ENCODE results near the gene JPH3. TPM values are rescaled to one million over a fixed set of nuclear protein-coding genes. Genes with fewer than 3 reads are reported as not detected.
"Not testable (repeated sequence)": the region's sequence is repeated elsewhere in the genome, so short reads cannot be mapped to it uniquely, and the experiment has no call there.

The JPH3 gene
- polyA plus RNA-seq, 3 donors = not detected

GRCh38 chr16:87575027-87575804, 27.1 kb upstream of the JPH3 start:
- Histone ChIP-seq H4K20me1 (ENCODE audit: insufficient read depth, low read length) (no peaks in the 10 kb centered on the region), H3K36me3 (replicated peaks in 1 of 2; ENCODE audit: control insufficient read depth in 1 of 2, insufficient read depth in 2 of 2, low read length in 2 of 2) (no peaks in the 10 kb centered on the region), H2AFZ (ENCODE audit: insufficient read depth, low read depth, low read length, poor library complexity, severe bottlenecking) (no peak overlapping the region), H3K4me3 (replicated peaks in 1 of 3; ENCODE audit: low read depth in 2 of 3, low read length in 3 of 3) (no peak overlapping the region), H3K4me1 (ENCODE audit: control insufficient read depth in 1 of 2, insufficient read depth in 2 of 2, low read length in 2 of 2) (no peaks in the 10 kb centered on the region), H3K4me2 (replicated peaks; ENCODE audit: extremely low read depth, low read length, poor library complexity, severe bottlenecking) (no peak overlapping the region), H3K9ac (ENCODE audit: insufficient read depth, low read length, poor library complexity, severe bottlenecking) (no peak overlapping the region), H3K79me2 (ENCODE audit: insufficient read depth, low read length) (no peaks in the 10 kb centered on the region), H3K27ac (ENCODE audit: low read depth in 1 of 2, low read length in 2 of 2) (no peak overlapping the region), H3K9me3 (replicated peaks in 1 of 2; ENCODE audit: control insufficient read depth in 1 of 2, insufficient read depth in 1 of 2, low read length in 2 of 2) (no peaks in the 10 kb centered on the region), H3K27me3 (ENCODE audit: control insufficient read depth in 2 of 2, insufficient read depth in 2 of 2, low read length in 2 of 2) (no peaks in the 10 kb centered on the region)
- peaks cover 14 to 31% (median 16%) of the 10 kb centered on the region in 3 donors for H3K27me3 Mint-ChIP-seq (ENCODE audit: low read depth in 3 of 3)
- WGBS (ENCODE audit: insufficient coverage) = 71% methylated on average over 8 of the region's 13 CpGs
- no peak for DNase-seq
- intact Hi-C loops (cut with micrococcal nuclease) = no loop called here
- H3K4me3 Mint-ChIP-seq = no peak overlapping the region
- H3K36me3 Mint-ChIP-seq = no peaks in the 10 kb centered on the region
- peak overlapping the region in 1 of 7 donors; percentile 57 for H3K27ac Mint-ChIP-seq
- H3K9me3 Mint-ChIP-seq = peaks cover 0 to 5% (median 0%) of the 10 kb centered on the region in 7 donors
- H3K4me1 Mint-ChIP-seq = no peaks in the 10 kb centered on the region
- TF ChIP-seq, protein P1, sequence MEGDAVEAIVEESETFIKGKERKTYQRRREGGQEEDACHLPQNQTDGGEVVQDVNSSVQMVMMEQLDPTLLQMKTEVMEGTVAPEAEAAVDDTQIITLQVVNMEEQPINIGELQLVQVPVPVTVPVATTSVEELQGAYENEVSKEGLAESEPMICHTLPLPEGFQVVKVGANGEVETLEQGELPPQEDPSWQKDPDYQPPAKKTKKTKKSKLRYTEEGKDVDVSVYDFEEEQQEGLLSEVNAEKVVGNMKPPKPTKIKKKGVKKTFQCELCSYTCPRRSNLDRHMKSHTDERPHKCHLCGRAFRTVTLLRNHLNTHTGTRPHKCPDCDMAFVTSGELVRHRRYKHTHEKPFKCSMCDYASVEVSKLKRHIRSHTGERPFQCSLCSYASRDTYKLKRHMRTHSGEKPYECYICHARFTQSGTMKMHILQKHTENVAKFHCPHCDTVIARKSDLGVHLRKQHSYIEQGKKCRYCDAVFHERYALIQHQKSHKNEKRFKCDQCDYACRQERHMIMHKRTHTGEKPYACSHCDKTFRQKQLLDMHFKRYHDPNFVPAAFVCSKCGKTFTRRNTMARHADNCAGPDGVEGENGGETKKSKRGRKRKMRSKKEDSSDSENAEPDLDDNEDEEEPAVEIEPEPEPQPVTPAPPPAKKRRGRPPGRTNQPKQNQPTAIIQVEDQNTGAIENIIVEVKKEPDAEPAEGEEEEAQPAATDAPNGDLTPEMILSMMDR (IDR thresholded peaks at IDR 0.05) = no peak

- no peaks in the 10 kb centered on the region for H3K36me3 Mint-ChIP-seq
- Histone ChIP-seq H3K79me2 (ENCODE audit: insufficient read depth, low read length) (no peaks in the 10 kb centered on the region), H3K4me1 (ENCODE audit: control insufficient read depth in 1 of 2, insufficient read depth in 2 of 2, low read length in 2 of 2) (no peaks in the 10 kb centered on the region), H3K27me3 (ENCODE audit: control insufficient read depth in 2 of 2, insufficient read depth in 2 of 2, low read length in 2 of 2) (no peaks in the 10 kb centered on the region), H3K36me3 (replicated peaks in 1 of 2; ENCODE audit: control insufficient read depth in 1 of 2, insufficient read depth in 2 of 2, low read length in 2 of 2) (no peaks in the 10 kb centered on the region), H2AFZ (ENCODE audit: insufficient read depth, low read depth, low read length, poor library complexity, severe bottlenecking) (no peak overlapping the region), H3K9ac (ENCODE audit: insufficient read depth, low read length, poor library complexity, severe bottlenecking) (no peak overlapping the region), H4K20me1 (ENCODE audit: insufficient read depth, low read length) (no peaks in the 10 kb centered on the region), H3K27ac (ENCODE audit: low read depth in 1 of 2, low read length in 2 of 2) (no peak overlapping the region), H3K4me3 (replicated peaks in 1 of 3; ENCODE audit: low read depth in 2 of 3, low read length in 3 of 3) (no peak overlapping the region), H3K4me2 (replicated peaks; ENCODE audit: extremely low read depth, low read length, poor library complexity, severe bottlenecking) (no peak overlapping the region), H3K9me3 (replicated peaks in 1 of 2; ENCODE audit: control insufficient read depth in 1 of 2, insufficient read depth in 1 of 2, low read length in 2 of 2) (no peaks in the 10 kb centered on the region)
- H3K4me3 Mint-ChIP-seq = no peak overlapping the region
- H3K27me3 Mint-ChIP-seq (ENCODE audit: low read depth in 3 of 3) = peaks cover 13 to 34% (median 14%) of the 10 kb centered on the region in 3 donors
- DNase-seq = no peak
- 63% methylated on average over 16 of the region's 16 CpGs for WGBS (ENCODE audit: insufficient coverage)
- H3K4me1 Mint-ChIP-seq = no peaks in the 10 kb centered on the region
- TF ChIP-seq, protein P1 (IDR thresholded peaks at IDR 0.05) = no peak
- H3K27ac Mint-ChIP-seq = no peak overlapping the region
- H3K9me3 Mint-ChIP-seq = peaks cover 0 to 5% (median 0%) of the 10 kb centered on the region in 7 donors
- intact Hi-C loops (cut with micrococcal nuclease) = no loop called here
These were observed 26.1 kb upstream of the JPH3 start for GRCh38 chr16:87576171-87576570.

GRCh38 chr16:87578142-87578930, 24.0 kb upstream of the JPH3 start:
- H3K4me2 ChIP-seq (replicated peaks; ENCODE audit: extremely low read depth, low read length, poor library complexity, severe bottlenecking); H3K27ac ChIP-seq (ENCODE audit: low read depth in 1 of 2, low read length in 2 of 2); H3K4me1 ChIP-seq (ENCODE audit: control insufficient read depth in 1 of 2, insufficient read depth in 2 of 2, low read length in 2 of 2); H3K9me3 ChIP-seq (replicated peaks in 1 of 2; ENCODE audit: control insufficient read depth in 1 of 2, insufficient read depth in 1 of 2, low read length in 2 of 2); H3K79me2 ChIP-seq (ENCODE audit: insufficient read depth, low read length); H3K4me3 ChIP-seq (replicated peaks in 1 of 3; ENCODE audit: low read depth in 2 of 3, low read length in 3 of 3); H3K36me3 Mint-ChIP-seq; H3K9ac ChIP-seq (ENCODE audit: insufficient read depth, low read length, poor library complexity, severe bottlenecking); intact Hi-C loops (cut with micrococcal nuclease); H2AFZ ChIP-seq (ENCODE audit: insufficient read depth, low read depth, low read length, poor library complexity, severe bottlenecking); DNase-seq; H4K20me1 ChIP-seq (ENCODE audit: insufficient read depth, low read length); H3K9me3 Mint-ChIP-seq; H3K27ac Mint-ChIP-seq; H3K36me3 ChIP-seq (replicated peaks in 1 of 2; ENCODE audit: control insufficient read depth in 1 of 2, insufficient read depth in 2 of 2, low read length in 2 of 2); H3K4me3 Mint-ChIP-seq; H3K27me3 ChIP-seq (ENCODE audit: control insufficient read depth in 2 of 2, insufficient read depth in 2 of 2, low read length in 2 of 2); H3K4me1 Mint-ChIP-seq: not testable (repeated sequence)
- WGBS (ENCODE audit: insufficient coverage) = 93% methylated on average over 3 of the region's 16 CpGs
- peaks cover 11 to 36% (median 26%) of the 10 kb centered on the region in 3 donors for H3K27me3 Mint-ChIP-seq (ENCODE audit: low read depth in 3 of 3)
